Hepatocyte (in vitro differentiated cells): ENCODE data around the gene NBAS. TPM values are rescaled to one million over a fixed set of nuclear protein-coding genes. Genes with fewer than 3 reads are reported as not detected.

ENCODE experiments used
- DNase-seq: peaks from one replicate; pipeline ENCODE4 v3.0.0-alpha.2; 2016; ENCODE audit warnings: low spot score
- H2AFZ ChIP-seq: fragments of 200-600 bp; sonication (generic); 2 replicates; pipeline ENCODE4 v1.6.0; 2016; ENCODE audit warnings: antibody characterized with exemption, mild to moderate bottlenecking
- H3K27ac ChIP-seq: fragments of 200-600 bp; sonication (generic); 2 replicates; pipeline ENCODE4 v1.5.1; 2016; ENCODE audit warnings: mild to moderate bottlenecking
- H3K27me3 ChIP-seq: fragments of 200-600 bp; sonication (generic); 2 replicates; pipeline ENCODE4 v1.6.1; 2016
- H3K36me3 ChIP-seq: fragments of 200-600 bp; sonication (generic); replicated peaks from 2 replicates; pipeline ENCODE4 v1.5.1; 2016; ENCODE audit warnings: low read depth; ENCODE audit not compliant: insufficient read depth
- H3K4me1 ChIP-seq: fragments of 200-600 bp; sonication (generic); 2 replicates; pipeline ENCODE4 v1.5.1; 2016; ENCODE audit warnings: mild to moderate bottlenecking, moderate library complexity; ENCODE audit not compliant: insufficient read depth
- H3K4me2 ChIP-seq: fragments of 200-600 bp; sonication (generic); 2 replicates; pipeline ENCODE4 v1.6.0; 2016
- H3K4me3 ChIP-seq: fragments of 200-600 bp; sonication (generic); 2 replicates; pipeline ENCODE4 v1.5.1; 2016; ENCODE audit warnings: mild to moderate bottlenecking
- H3K79me2 ChIP-seq: fragments of 200-600 bp; sonication (generic); 2 replicates; pipeline ENCODE4 v1.6.0; 2017; ENCODE audit warnings: mild to moderate bottlenecking
- H3K9me2 ChIP-seq: fragments of 200-600 bp; sonication (generic); replicated peaks from 2 replicates; pipeline ENCODE4 v1.6.0; 2017; ENCODE audit warnings: mild to moderate bottlenecking; ENCODE audit not compliant: insufficient read depth
- H3K9me3 ChIP-seq: fragments of 200-600 bp; sonication (generic); 2 replicates; pipeline ENCODE4 v1.5.1; 2016; ENCODE audit warnings: low read depth, mild to moderate bottlenecking
- H4K20me1 ChIP-seq: fragments of 200-600 bp; sonication (generic); 2 replicates; pipeline ENCODE4 v1.6.0; 2016; ENCODE audit warnings: mild to moderate bottlenecking; ENCODE audit not compliant: insufficient read depth, poor library complexity, severe bottlenecking
- CTCF ChIP-seq: fragments of 200-600 bp; sonication (generic); IDR thresholded peaks from 2 replicates; pipeline ENCODE4 v1.5.1; 2016; ENCODE audit warnings: antibody characterized with exemption, mild to moderate bottlenecking; ENCODE audit not compliant: poor library complexity
- EZH2 ChIP-seq: fragments of 200-600 bp; sonication (generic); IDR thresholded peaks from 2 replicates; pipeline ENCODE4 v1.6.1; 2016; ENCODE audit warnings: antibody characterized with exemption, mild to moderate bottlenecking, borderline replicate concordance
- EZH2phosphoT487 ChIP-seq: fragments of 200-600 bp; sonication (generic); IDR thresholded peaks from one replicate; pipeline ENCODE4 v1.6.1; 2018; ENCODE audit warnings: antibody characterized with exemption, mild to moderate bottlenecking, low read depth, moderate library complexity; ENCODE audit not compliant: unreplicated experiment, severe bottlenecking
- WGBS: methylation state at CpG from one replicate; pipeline ENCODE4 v1.1.6; 2016; ENCODE audit warnings: low lambda C conversion rate; ENCODE audit errors: missing lambda C conversion rate; 5-methylcytosine and 5-hydroxymethylcytosine counted together
- polyA plus RNA-seq: library from polyadenylated mRNA; unstranded; fragments of >200 nt; fragmentation: Nextera tagmentation; extraction: Ambion mirVana; gene quantifications from 2 replicates; pipeline ENCODE4 v1.2.1, GENCODE V29; 2016
- total RNA-seq: library from RNA; depleted of rRNA; stranded (reverse); fragments of >200 nt; gene quantifications from 2 replicates; pipeline ENCODE4 v1.2.3, GENCODE V29; 2014

The NBAS gene
- total and polyA plus RNA-seq, 2 experiments from 2014 or later: 20.8 to 47.2 TPM

GRCh38 chr2:15174567-15174966 is 386.6 kb downstream of the NBAS start:
- Histone ChIP-seq H3K4me1 (peaks cover 21% of the 10 kb centered on the region), H3K9me3 (no peaks in the 10 kb centered on the region), H3K9me2 (no peaks in the 10 kb centered on the region), H3K27me3 (no peaks in the 10 kb centered on the region), H3K4me3 (no peak overlapping the region), H4K20me1 (no peaks in the 10 kb centered on the region), H3K79me2 (no peaks in the 10 kb centered on the region), H3K27ac (no peak overlapping the region), H2AFZ (no peak overlapping the region), H3K36me3 (no peaks in the 10 kb centered on the region), H3K4me2 (no peak overlapping the region)
- no peak for DNase-seq
- 95% methylated on average over 2 of the region's 2 CpGs for WGBS
- TF ChIP-seq EZH2 (no peak), CTCF (no peak), EZH2phosphoT487 (no peak)

GRCh38 chr2:15173501-15173900 is 387.6 kb downstream of the NBAS start:
- H3K79me2 ChIP-seq: no peaks in the 10 kb centered on the region
- peaks cover 27% of the 10 kb centered on the region for H3K4me1 ChIP-seq
- 94% methylated on average over 8 of the region's 8 CpGs for WGBS

GRCh38 chr2:15172825-15173224 is 388.3 kb downstream of the NBAS start:
- no peak overlapping the region for H3K4me3 ChIP-seq
- H3K79me2 ChIP-seq: no peaks in the 10 kb centered on the region
- no peaks in the 10 kb centered on the region for H3K27me3 ChIP-seq
- no peaks in the 10 kb centered on the region for H3K36me3 ChIP-seq
- H3K9me2 ChIP-seq: no peaks in the 10 kb centered on the region
- H3K4me2 ChIP-seq: no peak overlapping the region
- H3K27ac ChIP-seq: no peak overlapping the region
- no peak overlapping the region for H2AFZ ChIP-seq
- peaks cover 27% of the 10 kb centered on the region for H3K4me1 ChIP-seq
- H4K20me1 ChIP-seq: no peaks in the 10 kb centered on the region
- TF ChIP-seq CTCF (no peak), EZH2phosphoT487 (no peak), EZH2 (no peak)
- no peaks in the 10 kb centered on the region for H3K9me3 ChIP-seq
- 52% methylated on average over 1 of the region's 1 CpG for WGBS
- no peak for DNase-seq

More at GRCh38 chr2:15173501-15173900, 387.6 kb downstream of the NBAS start:
- DNase-seq: no peak
- Histone ChIP-seq H3K27me3 (no peaks in the 10 kb centered on the region), H2AFZ (no peak overlapping the region), H3K36me3 (no peaks in the 10 kb centered on the region), H3K27ac (no peak overlapping the region), H3K4me3 (no peak overlapping the region), H3K4me2 (no peak overlapping the region), H3K9me3 (no peaks in the 10 kb centered on the region), H4K20me1 (no peaks in the 10 kb centered on the region), H3K9me2 (no peaks in the 10 kb centered on the region)
- TF ChIP-seq EZH2phosphoT487 (no peak), CTCF (no peak), EZH2 (no peak)
